ENCODE measurements around the gene USP10.

Gene USP10

DNA sequence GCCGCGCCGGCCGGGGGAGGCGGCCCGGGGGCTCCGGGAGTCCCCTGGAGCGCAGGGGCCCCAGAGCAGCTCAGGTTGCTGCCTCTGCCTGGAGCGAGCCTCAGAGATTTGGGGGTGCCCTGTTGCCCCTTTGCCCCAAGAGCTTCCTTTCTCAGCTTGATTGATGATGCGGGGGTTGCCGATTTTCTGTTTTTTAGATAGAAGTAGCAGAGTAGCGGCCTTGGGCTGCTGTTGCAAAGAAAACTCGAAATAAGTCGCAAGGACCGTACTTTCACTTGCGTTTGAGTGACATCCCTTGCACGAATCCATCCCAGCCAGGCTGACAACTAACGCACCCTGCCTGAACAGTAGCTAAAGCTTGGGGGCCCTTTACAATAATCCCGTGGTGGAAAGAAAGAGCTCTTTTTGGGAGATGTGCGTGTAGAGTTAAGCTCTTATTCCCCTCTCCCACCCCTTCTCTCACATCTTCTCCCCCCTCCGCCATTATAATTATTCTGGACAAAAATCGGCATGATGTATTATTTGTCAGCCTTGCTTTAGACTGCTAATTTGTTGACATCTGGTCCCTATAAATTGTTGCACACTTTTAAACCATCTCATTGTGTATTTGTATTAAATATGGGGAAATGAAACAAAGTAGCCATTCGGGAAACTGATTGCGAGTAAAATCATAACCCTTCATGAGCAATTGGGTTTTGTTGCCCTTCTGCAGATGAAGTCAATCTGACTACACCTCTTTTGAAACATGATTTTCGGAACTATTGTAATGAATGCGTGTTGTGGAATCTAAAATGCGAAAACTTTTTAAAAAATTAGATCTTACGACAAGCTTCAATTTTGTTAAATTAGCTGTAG, 873 bp downstream of the USP10 start:
- DNase-seq, result peak; percentile 44

DNA sequence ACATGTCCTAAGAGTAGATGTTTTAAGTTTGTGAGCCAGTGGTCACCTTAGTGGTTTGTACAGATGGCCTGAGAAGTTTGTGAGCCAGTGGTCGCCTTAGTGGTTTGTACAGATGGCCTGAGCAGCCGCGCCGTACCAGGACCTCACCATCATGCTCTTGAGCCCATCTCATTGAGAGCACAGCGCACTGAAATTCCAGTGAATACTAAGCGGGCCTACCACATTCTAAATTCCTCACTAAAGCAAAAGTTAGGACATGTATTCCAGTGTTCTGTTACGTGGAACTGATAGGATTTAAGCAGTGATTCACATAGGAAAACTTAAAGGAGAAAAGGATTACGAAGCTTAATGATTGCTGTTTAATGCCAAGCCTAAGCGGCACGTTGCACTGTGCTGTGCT, 3.9 kb downstream of the USP10 start:
- DNase-seq, result no peak

DNA sequence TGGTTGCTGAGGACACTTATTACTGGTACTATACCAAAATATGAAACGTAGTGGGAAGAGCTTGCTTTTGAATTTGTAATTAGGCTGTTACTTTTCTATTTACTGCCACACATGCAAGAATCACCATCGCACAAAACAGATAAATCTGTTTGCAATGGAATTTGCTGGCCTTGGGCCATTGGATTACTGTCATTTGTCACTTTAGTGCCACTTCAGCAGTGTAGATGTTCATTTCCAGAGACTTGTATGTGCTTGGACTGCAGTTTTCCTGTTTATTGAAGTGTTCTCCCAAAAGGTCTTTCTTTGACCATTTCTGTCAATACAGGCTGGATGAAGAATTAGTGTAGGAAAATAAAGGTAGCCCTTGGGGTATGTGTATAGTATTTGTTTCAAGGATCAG, 4.5 kb downstream of the USP10 start:
- DNase-seq, result no peak

DNA sequence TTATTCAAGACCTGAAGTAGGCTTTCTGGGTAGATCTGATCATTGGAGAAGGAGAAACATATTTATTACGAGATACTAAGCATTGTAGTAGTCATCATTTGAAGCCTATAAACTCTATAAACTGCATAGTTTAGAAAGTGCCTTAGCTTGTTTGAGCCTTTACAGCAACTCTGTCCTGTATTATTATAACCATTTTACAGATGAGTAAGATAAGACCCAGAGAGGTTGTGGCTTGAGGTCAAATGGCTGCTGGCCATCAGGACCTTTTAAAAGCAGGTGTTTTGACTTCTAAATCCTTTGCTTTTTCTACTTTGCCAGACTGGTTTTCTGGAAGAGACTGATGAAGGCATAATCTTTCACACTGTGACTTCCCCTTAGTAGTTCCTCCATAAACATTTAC, 7.1 kb downstream of the USP10 start:
- DNase-seq, result no peak

DNA sequence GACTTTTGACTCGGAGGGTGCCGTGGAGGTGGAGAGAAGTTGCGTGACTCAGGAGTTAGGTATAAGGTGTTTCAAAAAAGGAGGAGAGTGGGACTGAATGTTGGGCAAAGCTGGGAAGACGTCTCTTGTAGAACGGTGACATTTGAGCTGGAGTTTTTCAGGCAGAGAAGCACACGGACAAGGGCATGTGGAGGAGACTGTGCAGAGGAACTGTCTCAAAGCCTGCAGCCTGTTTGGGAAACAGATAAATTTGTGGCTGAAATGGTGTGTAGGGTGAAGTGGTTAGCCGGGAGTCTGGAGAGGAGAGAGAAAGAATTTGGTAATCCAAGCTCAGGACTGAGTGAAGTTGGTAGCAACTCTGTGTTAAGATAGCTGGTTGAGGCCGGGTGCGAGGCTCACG, 9.8 kb downstream of the USP10 start:
- no peak for DNase-seq

DNA sequence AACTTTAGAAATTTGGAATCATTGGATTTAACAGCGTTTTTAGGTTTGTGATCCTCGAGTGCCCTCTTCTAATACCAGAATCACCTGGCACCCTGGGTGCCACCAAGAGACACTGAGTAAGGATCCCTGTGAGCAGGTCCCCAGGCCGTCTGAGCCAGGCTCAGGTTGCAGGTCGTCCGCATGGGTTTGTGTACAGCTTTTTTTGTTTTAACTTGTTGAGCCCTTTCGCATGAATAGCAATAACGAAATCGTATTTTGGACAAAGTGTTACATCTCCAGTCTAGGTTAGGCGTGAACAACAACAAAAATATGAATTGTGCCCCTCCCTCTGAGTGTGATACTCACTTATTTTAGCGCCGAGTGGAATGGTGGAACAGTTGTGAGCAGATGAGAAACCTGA, 10.9 kb downstream of the USP10 start:
- no peak for DNase-seq

DNA sequence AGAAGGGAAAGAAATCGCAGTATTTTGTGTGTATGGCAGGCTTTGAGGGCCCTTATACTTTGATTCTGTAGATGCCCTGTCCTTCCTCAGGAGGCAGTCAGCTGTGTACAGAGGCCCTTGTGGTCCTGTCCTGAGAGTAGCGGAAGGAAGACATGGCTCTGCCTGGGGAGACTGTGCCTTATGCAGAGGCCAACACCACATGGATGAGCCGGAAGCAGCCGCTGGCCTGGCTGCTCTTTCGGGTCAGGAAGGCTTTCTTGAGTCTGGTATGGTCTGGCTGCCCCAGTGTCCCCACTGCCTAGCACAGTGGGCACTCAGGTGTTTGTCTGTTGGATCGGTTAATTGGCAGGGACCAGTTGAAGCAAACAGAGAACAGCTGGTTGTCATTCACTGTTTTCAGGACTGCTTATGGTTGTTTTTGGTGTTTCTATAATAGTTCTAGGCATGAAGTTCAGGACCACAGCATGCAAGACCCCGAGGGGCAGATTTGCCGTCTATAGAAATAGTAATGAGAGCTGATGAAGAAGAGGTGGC, 12.4 kb downstream of the USP10 start:
- DNase-seq, result no peak

DNA sequence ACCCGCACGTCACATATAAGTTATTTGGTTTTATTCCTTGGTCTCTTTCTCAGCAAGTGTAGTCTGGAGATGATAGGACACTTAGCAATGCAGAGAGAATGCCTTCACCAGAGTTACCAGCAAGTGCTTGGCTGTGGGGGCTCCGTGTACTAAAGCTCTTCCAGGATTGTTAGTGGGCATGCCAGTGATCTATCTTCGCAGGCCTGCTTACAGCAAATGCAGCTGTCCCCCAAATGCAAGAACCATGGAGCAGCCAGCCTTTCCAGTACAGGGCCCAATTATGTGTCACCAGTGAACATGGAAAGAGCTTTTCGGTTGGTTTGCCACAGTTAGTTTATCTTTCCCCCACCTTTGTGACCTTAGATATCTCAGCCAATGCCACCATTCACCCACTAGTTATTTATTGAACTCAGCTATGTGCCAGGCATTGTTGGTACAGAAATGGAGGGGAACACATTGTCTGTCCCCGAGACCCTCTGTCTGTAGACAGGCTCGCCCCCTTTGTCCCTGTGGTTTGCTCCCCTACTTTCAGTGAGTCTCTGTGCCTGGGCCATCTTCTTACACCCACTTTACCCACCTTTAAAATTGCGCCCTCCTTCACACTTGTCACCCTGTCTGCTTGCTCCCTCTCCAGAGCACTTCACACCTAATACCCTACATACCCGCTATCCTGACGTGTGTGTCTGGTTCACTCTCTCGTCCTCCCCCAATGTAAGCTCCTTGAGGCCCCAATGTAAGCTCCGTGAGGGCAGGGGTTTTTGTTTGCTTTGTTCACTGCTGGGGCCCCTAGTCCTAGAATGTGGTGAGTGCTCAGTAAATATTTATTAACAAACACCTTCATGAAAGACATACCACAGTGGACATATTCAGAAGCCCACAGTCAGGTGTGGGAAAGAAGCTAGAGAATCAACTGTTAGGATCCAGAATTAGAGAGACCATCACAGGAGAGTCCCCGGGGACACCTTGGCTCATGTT, 13.3 kb downstream of the USP10 start:
- no peak for DNase-seq

DNA sequence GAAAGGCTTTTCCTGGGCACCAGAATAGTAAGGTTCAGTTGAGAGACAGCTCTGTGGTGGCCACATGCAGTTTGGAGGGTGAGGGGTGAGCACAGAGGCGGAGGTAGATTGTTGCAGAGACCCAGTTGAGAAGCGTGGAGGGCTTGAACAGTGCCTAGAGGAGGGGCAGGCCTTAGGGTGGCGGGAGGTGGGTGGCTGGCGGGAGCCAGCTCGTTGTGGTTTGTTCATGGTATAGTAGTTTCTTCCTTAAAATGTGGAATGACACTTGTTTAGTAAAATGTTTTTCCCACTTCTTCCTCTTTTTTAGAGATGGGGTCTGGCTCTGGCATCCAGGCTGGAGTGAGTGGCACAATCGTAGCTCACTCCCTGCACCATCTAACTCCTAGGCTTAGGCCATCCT, 14.2 kb downstream of the USP10 start:
- DNase-seq, result no peak

DNA sequence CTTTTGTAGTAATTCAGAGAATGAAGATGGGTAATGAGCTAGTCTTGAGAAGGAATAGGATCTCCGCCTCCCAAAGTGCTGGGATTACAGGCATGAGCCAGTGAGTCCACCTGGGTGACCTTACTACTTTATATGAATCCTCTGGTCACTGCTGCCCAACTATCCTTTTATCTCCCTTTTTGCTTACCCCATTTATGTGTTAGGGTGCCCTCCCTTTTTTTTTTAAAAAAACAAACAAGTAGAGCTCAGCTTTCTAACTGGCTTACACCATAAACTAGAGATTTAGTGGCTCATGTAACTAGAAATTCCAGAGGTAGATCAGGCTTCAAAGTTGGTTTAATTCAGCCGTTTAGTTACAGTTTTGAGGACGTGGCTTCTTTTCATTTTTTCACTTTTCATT, 15.6 kb downstream of the USP10 start:
- DNase-seq, result no peak

DNA sequence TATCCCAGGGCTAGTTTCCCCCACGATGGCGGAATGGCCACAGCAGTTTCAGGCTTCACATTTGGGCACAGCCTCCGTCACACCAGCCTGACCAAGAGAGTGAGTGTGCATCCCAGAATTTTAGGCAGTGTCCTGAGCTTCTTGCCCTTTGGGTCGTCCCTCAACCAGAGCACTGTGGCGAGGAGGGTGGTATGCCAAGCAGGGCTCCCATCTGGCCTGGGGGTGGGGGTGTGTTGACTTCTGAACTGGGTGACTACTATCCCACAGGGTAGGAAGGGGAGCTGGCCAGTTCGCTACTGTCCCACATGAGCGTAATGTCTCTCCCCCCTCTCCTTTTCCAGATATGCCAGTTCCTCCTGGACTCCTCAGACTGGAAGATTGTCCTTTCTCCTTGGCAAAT, 16.1 kb downstream of the USP10 start:
- no peak for DNase-seq

DNA sequence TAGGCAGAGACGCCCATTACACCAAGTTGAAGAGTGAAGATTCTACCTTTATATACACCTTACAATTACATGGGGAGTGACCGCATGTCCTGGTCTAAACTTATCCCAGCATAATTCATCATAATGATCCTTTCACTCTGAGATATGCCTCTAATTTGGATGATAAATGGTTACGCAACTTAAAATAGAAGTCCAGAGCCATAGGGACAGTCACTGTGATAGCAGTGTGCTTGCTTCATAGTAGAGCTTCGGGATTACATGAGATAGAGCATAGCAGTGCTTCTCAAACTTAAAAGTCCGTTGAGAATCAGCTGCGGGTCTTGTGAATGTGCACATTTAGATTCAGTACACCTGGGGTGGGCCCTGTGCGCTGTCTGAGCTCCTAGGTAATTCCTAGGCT, 16.9 kb downstream of the USP10 start:
- no peak for DNase-seq

DNA sequence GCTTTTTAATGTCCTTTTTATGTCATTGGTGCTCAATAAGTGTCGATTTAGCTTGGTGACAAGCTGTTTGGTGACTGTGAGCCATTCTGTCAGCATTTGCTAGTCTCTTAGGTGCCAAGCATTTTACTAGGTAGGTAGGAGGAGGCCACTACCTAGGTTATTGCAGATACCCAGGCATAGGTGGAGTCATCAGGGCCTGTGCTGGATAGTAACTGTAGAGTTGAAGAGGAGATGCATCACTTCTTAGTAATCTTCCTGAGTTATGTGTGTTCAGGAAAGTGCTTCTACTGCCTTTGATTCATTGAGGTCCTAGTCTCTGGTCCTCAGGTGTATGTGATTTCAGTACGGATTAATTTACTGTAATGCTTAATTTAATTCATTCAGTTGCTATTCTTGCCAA, 17.7 kb downstream of the USP10 start:
- no peak for DNase-seq

DNA sequence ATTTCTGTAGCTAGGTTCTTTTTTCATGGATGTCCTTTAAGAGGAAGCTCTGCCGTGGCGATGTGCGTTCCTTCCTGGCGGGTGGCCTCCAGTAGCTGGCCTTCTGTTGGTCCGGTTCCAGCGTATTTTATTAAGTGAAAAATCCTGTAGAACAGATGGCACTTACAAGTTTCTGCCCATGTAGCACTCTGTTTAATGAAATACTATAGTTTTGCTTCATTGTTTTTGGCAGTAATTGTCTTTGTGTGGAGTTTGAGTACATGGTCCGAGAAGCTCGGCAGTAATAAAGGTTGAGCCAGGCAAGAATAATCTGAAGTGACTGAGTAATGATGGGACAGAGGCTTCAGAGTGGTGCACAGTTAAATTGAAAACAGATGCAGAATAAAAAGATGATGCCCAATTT, 20.4 kb downstream of the USP10 start:
- DNase-seq, result no peak

DNA sequence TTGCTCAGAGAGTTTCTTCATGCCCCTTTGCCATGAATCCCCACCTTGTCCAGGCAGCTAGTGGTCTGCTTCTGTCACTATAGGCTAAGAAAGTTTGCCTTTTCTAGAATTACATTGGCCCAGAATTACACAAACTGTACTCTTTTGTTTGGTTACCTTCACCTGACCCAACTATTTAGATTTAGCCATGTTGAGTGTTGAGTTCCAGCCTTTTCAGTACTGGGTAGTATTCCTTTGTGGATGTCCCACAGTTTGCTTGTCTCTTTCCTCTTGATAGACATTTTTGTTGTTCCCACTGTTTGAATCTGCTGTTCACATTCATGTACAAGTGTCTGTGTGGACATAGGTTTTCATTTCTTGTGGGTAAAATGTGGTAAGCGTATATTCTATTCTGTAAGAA, 22.3 kb downstream of the USP10 start:
- DNase-seq, result no peak

DNA sequence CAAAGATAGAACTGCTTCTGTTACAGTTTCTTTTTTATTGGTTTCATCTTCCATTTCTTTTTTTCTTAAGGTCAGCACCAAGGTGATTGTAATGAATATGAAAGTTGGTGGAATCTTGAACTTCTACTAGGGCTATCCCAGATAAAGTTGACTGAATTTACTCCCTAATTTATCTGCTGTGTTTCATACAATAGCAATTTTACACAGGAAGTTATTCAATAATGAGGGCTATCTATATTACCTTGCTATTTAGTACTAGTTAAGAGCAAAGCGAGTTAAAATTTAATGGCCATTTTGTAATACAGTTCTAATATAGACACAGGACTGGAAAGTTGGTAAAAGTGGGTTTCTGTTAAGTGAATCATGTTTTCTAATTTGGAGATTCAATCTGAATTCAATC, 24.1 kb downstream of the USP10 start:
- DNase-seq, result no peak

DNA sequence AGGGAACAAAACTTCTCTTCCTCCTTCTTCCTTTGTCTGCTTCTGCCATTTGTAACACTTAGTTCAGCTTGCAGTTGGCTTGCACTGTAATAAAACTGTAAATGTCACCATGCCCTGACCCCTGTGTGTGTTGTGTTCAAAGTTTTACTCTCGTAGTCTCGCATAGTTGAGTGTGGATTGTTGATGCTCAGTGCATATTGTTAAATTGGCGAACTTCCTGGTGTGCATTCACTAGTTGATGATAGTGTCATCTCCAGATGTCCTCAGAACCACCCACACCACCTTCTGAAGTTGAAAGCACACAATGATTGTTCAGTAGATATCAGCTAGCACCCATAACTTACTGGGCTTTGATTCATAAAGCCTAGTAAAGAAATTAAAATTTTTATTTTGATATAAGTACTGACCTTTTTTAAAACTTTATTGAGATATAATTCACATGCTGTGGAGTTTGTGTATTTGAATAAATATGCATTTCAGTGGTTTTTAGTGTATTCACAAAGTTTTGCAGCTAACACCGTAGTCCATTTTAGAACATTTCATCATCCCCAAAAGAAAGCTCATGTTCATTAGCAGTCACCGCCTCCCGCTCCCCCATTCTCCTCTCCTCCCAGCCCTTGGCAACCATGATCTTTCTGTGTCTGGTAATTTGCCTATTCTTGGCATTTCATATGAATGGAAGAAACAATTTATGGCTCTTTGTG, 25.0 kb downstream of the USP10 start:
- no peak for DNase-seq

DNA sequence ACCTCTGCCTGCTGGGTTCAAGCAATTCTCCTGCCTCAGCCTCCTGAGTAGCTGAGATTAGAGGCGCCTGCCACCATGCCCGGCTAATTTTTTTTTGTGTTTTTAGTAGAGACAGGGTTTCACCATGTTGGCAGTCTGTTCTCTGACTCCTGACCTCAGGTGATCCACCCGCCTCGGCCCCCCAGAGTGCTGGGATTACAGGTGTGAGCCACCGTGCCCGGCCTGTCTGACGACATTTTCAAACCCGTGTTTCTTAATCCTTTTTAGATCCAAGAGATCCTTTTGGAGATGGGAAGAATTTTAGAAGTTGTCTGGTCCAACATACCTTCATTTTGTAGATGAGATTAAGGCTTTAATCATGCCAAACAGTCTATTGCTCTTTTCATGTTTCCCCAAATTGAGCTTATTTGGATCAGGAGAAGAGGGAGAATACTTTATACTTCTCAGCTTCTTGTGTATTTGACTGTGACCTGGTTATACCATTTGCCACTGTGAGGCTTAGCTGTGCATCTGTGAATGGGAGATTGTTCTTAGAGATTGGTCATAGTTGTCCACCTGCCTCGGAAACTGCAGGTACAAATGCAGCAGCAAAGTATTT, 25.8 kb downstream of the USP10 start:
- DNase-seq, result no peak

DNA sequence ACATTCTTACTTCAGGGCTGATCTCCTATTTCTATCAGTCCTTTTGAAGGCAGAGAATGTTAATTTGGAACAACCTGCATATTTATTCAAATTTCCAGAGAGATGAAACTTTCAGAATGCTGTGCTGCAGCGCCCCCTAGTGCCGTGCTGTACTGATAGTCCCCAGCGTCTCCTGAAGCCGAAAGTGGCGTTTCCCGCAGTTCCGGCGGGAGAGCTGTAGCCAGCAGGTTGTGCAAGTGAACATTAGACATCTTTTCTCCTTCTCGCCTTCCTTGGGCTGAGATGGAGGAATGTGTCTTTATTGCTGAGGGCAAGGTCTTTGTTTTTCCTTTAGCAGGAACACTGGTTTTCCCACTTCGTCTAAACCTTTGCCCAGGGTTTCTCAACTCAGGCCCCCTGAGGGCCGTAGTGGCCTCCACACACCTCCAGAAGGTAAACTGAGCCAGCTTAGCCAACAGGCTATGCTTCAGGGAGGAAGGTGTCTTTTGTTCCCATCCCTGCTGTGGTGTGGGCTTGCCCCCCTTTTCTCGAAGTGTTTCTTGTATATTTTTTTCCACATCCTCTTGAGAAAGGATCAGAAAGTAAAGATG, 26.4 kb downstream of the USP10 start:
- peak; percentile 81 for DNase-seq

DNA sequence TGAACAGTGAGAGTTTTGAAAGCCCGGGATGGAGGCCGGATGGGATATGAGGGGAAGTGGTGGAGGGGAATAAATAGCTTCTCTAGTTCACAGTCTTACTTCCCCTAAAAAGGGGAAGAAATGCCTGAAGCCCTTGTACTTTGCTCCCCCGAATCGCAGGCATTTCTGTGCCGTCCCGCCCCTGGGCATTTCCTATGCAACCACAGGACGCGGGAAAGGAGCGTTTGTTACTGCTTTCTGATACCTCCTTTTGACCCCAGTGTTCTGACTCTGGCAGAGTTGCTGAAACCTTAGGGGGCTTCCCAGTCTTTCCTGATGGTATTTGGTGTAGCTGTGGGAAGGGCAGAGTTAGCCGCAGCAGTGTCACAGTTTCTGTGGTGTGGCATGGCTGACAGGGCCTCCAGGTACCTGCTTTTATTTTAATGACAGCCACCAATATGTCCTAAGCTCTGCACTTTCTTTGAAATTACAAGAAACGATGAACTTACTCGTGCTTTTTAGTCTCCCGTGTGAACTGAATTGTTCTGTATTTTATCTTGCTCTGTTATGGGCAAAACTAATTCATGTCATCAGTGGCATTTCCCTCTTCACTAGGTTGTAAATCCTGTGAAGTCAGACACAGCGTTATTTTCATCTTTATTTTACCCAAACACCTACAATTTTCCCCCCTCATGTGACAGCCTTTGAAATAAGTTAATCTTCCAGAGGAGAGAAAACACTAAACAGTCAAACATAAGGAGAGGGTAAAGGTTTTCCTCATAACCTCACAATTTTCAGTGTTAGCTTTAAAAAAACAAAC, 27.1 kb downstream of the USP10 start:
- DNase-seq, result peak; percentile 18

DNA sequence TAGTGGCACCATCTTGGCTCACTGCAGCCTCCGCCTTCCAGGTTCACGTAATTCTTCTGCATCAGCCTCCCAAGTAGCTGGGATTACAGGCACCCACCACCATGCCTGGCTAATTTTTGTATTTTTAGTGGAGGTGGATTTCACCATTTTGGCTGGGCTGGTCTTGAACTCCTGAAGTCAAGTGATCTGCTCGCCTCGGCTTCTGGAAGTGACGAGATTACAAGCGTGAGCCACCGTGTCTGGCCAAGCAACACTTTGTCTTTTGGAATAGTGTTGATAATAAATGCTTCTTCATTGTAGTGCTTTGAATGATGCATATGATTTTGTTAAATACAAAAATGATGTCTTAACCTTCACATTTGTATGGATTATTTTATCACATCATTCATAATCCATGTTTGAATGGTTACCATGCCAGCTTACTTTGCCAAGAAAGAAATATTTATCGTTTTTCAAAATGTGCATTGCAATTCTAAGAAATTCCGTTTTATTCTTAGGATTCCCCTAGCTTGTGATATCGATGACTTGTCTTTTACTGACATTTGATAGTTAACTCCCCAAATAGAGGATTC, 29.1 kb downstream of the USP10 start:
- DNase-seq, result no peak
